Neural cell (in vitro differentiated cells): Measurements from ENCODE around the gene CD81. TPM values are rescaled to one million over a fixed set of nuclear protein-coding genes. Genes with fewer than 3 reads are reported as not detected.

Source experiments
- H2AFZ ChIP-seq: fragments of 200-600, 300-800 bp; sonication (generic), shearing (Covaris generic); 2 replicates; pipeline ENCODE4 v1.6.0; 2014; ENCODE audit warnings: low read depth, mild to moderate bottlenecking, antibody characterized with exemption, low read length, moderate library complexity
- H3F3A ChIP-seq: fragments of 200-600 bp; shearing (Covaris generic); 2 replicates; pipeline ENCODE4 v1.6.1; 2016; ENCODE audit warnings: mild to moderate bottlenecking, moderate library complexity, mixed read lengths, antibody characterized with exemption, low read length; ENCODE audit not compliant: insufficient read depth, poor library complexity, severe bottlenecking
- H3K27ac ChIP-seq: fragments of 200-600, 300-800 bp; sonication (generic), shearing (Covaris generic); 2 replicates; pipeline ENCODE4 v1.5.1; 2014; ENCODE audit warnings: mild to moderate bottlenecking, low read length, moderate library complexity
- H3K27me3 ChIP-seq: fragments of 300-800, 200-600 bp; sonication (generic), shearing (Covaris generic); 2 replicates; pipeline ENCODE4 v1.6.0; 2014; ENCODE audit warnings: mild to moderate bottlenecking, low read depth, low read length, moderate library complexity; ENCODE audit not compliant: insufficient read depth
- H3K36me3 ChIP-seq: fragments of 300-800, 200-600 bp; sonication (generic), shearing (Covaris generic); 2 replicates; pipeline ENCODE4 v1.5.1; 2014; ENCODE audit warnings: mild to moderate bottlenecking, antibody characterized with exemption, low read length, moderate library complexity; ENCODE audit not compliant: insufficient read depth
- H3K4me2 ChIP-seq: fragments of 300-800, 200-600 bp; sonication (generic), shearing (Covaris generic); 2 replicates; pipeline ENCODE4 v1.6.0; 2014; ENCODE audit warnings: mild to moderate bottlenecking, low read length
- H3K4me3 ChIP-seq: fragments of 300-800, 200-600 bp; sonication (generic), shearing (Covaris generic); 2 replicates; pipeline ENCODE4 v1.5.1; 2014; ENCODE audit warnings: mild to moderate bottlenecking, low read length, moderate library complexity
- H3K79me2 ChIP-seq: fragments of 200-600 bp; shearing (Covaris generic); replicated peaks from 2 replicates; pipeline ENCODE4 v1.6.0; 2014; ENCODE audit warnings: mild to moderate bottlenecking, low read length, moderate library complexity; ENCODE audit not compliant: insufficient read depth
- H3K9ac ChIP-seq: fragments of 300-800, 200-600 bp; sonication (generic), shearing (Covaris generic); 2 replicates; pipeline ENCODE4 v1.6.1; 2016; ENCODE audit warnings: mild to moderate bottlenecking, low read length, mixed read lengths
- H3K9me2 ChIP-seq: fragments of 200-600 bp; shearing (Covaris generic); 2 replicates; pipeline ENCODE4 v1.6.1; 2016; ENCODE audit warnings: mild to moderate bottlenecking, low read length, mixed read lengths; ENCODE audit not compliant: insufficient read depth
- H3K9me3 ChIP-seq: fragments of 200-600, 300-800 bp; sonication (generic), shearing (Covaris generic); 2 replicates; pipeline ENCODE4 v1.6.1; 2016; ENCODE audit warnings: mild to moderate bottlenecking, mixed run types, low read length, moderate library complexity, mixed read lengths
- H4K20me1 ChIP-seq: fragments of 200-600 bp; shearing (Covaris generic); 2 replicates; pipeline ENCODE4 v1.6.1; 2016; ENCODE audit warnings: mild to moderate bottlenecking, mixed run types; ENCODE audit not compliant: insufficient read depth
- EP300 ChIP-seq: fragments of 450-650 bp; conservative IDR thresholded peaks from 2 replicates; pipeline ENCODE4 v1.6.1; 2014; ENCODE audit warnings: antibody characterized with exemption, mild to moderate bottlenecking, moderate library complexity; ENCODE audit not compliant: poor library complexity, severe bottlenecking
- EZH2 ChIP-seq: fragments of 200-600, 300-800 bp; shearing (Covaris generic), sonication (generic); IDR thresholded peaks from 2 replicates; pipeline ENCODE4 v1.6.1; 2014; ENCODE audit warnings: antibody characterized with exemption, low read length, borderline replicate concordance, mild to moderate bottlenecking; ENCODE audit not compliant: insufficient read depth, poor library complexity, severe bottlenecking
- MXI1 ChIP-seq: fragments of 450-650 bp; conservative IDR thresholded peaks from 2 replicates; pipeline ENCODE4 v1.6.1; 2014; ENCODE audit warnings: antibody characterized with exemption, mild to moderate bottlenecking; ENCODE audit not compliant: poor library complexity, severe bottlenecking
- POLR2AphosphoS5 ChIP-seq: IDR thresholded peaks from 2 replicates; pipeline ENCODE4 v1.6.1; 2012
- RAD21 ChIP-seq: fragments of 450-650 bp; conservative IDR thresholded peaks from 2 replicates; pipeline ENCODE4 v1.6.1; 2014; ENCODE audit warnings: antibody characterized with exemption, mild to moderate bottlenecking, moderate library complexity
- SMC3 ChIP-seq: fragments of 450-650 bp; conservative IDR thresholded peaks from 2 replicates; pipeline ENCODE4 v1.6.1; 2014; ENCODE audit warnings: antibody characterized with exemption, mild to moderate bottlenecking, moderate library complexity; ENCODE audit not compliant: poor library complexity
- TAF1 ChIP-seq: IDR thresholded peaks from 2 replicates; pipeline ENCODE4 v1.6.1; 2012; ENCODE audit warnings: low read depth
- polyA plus RNA-seq: library from polyadenylated mRNA; depleted of rRNA; stranded (reverse); fragments of >200 nt; gene quantifications from 2 replicates; pipeline ENCODE4 v1.2.3, GENCODE V29; 2014
- TF ChIP-seq, protein P1 (sequence below): IDR thresholded peaks from 2 replicates; pipeline ENCODE4 v1.6.1; 2012; ENCODE audit warnings: borderline replicate concordance
- TF ChIP-seq, protein P2 (sequence below): fragments of 450-650 bp; IDR thresholded peaks from 2 replicates; pipeline ENCODE4 v1.5.1; 2014; ENCODE audit warnings: antibody characterized with exemption, mild to moderate bottlenecking, moderate library complexity; ENCODE audit not compliant: poor library complexity, severe bottlenecking

The CD81 gene
- polyA plus RNA-seq, 1 donor from 2014 or later = 97.8 TPM

DNA sequence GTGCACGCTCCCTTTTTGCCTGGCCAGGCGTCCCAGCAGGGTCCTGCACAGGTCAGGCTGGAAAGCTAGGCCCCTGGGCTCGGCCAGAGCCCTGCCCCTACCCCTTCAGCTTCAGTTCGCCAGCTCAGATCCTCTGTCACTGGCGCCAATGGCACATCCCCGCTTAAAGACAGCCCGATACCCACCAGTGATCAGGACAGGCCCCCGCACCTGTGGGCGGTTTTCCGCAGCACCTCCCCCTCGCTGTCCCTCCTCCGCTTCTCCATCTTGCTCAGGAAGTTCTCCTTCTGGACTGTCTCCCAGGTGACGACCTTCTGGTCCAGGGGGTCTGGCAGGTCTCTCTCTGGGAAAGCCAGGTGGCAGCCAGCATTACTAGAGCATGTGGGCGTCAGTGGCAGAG lies 29.3 kb downstream of the CD81 start:
- Histone ChIP-seq H3K27ac (no peak overlapping the region), H3K79me2 (peaks cover 5% of the 10 kb centered on the region), H3K9ac (no peak overlapping the region), H4K20me1 (no peaks in the 10 kb centered on the region), H3K27me3 (no peaks in the 10 kb centered on the region), H3K36me3 (no peaks in the 10 kb centered on the region), H3K4me3 (no peak overlapping the region), H3K4me2 (no peak overlapping the region), H2AFZ (no peak overlapping the region), H3K9me3 (no peaks in the 10 kb centered on the region), H3F3A (no peaks in the 10 kb centered on the region), H3K9me2 (no peaks in the 10 kb centered on the region)
- TF ChIP-seq, protein P1, sequence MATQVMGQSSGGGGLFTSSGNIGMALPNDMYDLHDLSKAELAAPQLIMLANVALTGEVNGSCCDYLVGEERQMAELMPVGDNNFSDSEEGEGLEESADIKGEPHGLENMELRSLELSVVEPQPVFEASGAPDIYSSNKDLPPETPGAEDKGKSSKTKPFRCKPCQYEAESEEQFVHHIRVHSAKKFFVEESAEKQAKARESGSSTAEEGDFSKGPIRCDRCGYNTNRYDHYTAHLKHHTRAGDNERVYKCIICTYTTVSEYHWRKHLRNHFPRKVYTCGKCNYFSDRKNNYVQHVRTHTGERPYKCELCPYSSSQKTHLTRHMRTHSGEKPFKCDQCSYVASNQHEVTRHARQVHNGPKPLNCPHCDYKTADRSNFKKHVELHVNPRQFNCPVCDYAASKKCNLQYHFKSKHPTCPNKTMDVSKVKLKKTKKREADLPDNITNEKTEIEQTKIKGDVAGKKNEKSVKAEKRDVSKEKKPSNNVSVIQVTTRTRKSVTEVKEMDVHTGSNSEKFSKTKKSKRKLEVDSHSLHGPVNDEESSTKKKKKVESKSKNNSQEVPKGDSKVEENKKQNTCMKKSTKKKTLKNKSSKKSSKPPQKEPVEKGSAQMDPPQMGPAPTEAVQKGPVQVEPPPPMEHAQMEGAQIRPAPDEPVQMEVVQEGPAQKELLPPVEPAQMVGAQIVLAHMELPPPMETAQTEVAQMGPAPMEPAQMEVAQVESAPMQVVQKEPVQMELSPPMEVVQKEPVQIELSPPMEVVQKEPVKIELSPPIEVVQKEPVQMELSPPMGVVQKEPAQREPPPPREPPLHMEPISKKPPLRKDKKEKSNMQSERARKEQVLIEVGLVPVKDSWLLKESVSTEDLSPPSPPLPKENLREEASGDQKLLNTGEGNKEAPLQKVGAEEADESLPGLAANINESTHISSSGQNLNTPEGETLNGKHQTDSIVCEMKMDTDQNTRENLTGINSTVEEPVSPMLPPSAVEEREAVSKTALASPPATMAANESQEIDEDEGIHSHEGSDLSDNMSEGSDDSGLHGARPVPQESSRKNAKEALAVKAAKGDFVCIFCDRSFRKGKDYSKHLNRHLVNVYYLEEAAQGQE = no peak
- TF ChIP-seq RAD21 = no peak
- TF ChIP-seq, protein P2, sequence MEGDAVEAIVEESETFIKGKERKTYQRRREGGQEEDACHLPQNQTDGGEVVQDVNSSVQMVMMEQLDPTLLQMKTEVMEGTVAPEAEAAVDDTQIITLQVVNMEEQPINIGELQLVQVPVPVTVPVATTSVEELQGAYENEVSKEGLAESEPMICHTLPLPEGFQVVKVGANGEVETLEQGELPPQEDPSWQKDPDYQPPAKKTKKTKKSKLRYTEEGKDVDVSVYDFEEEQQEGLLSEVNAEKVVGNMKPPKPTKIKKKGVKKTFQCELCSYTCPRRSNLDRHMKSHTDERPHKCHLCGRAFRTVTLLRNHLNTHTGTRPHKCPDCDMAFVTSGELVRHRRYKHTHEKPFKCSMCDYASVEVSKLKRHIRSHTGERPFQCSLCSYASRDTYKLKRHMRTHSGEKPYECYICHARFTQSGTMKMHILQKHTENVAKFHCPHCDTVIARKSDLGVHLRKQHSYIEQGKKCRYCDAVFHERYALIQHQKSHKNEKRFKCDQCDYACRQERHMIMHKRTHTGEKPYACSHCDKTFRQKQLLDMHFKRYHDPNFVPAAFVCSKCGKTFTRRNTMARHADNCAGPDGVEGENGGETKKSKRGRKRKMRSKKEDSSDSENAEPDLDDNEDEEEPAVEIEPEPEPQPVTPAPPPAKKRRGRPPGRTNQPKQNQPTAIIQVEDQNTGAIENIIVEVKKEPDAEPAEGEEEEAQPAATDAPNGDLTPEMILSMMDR = no peak

DNA sequence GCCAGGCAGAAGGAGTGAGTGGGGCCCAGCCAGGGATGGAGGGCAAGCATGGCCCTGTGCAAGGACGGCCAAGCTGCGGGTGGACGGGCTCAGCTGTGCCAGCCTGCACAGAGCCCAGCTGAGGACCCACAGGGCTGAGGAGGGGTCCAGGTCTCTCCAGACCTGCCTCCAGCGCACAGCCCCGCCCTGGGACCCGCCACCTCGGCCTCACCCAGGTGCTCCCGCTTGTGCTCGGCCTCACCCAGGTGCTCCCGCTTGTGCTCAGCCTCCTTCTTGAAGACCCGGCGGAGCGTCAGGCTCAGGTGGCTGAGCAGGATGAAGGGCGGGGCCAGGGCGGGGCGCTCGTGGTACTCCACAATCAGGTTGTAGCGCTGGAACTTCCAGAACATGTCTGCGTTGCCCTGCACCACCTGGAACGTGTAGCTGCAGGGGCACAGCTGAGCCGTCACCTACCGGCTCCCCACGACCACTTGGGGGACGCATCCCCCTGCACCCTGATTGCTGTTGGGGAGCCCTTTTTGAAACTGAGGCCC lies 29.8 kb downstream of the CD81 start:
- Histone ChIP-seq H2AFZ (no peak overlapping the region), H4K20me1 (no peaks in the 10 kb centered on the region), H3K9me3 (no peaks in the 10 kb centered on the region), H3K27ac (no peak overlapping the region), H3K4me2 (no peak overlapping the region), H3K9ac (no peak overlapping the region), H3K36me3 (no peaks in the 10 kb centered on the region), H3F3A (no peaks in the 10 kb centered on the region), H3K4me3 (no peak overlapping the region), H3K9me2 (no peaks in the 10 kb centered on the region), H3K27me3 (no peaks in the 10 kb centered on the region), H3K79me2 (peaks cover under 1% of the 10 kb centered on the region)
- TF ChIP-seq RAD21 (no peak), SMC3 (no peak), TAF1 (no peak), MXI1 (no peak)

DNA sequence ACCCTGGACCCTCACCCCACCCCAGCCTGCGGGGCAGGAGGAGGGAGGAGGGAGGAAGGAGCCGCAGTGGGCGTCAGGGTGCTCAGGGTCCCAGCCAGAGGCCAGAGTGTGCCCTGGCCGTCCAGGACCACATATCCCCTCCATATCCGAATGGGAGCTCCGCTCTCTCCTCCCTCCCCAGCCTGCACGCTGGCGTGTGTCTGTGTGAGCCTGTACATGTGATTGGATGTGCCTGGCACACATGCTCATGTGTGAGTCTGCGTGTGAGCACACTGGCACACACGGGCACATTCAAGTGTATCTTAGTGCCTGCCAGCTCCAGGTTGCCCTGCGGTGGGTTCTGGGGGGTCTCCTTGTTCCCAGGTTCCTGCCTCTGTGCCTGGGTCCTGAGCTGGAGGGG lies 31.6 kb downstream of the CD81 start:
- Histone ChIP-seq H2AFZ (no peak overlapping the region), H3K4me2 (no peak overlapping the region), H3K27ac (no peak overlapping the region), H3K9me3 (no peaks in the 10 kb centered on the region), H3K79me2 (no peaks in the 10 kb centered on the region), H4K20me1 (no peaks in the 10 kb centered on the region), H3K9ac (no peak overlapping the region), H3K9me2 (no peaks in the 10 kb centered on the region), H3K36me3 (no peaks in the 10 kb centered on the region), H3K4me3 (no peak overlapping the region), H3K27me3 (no peaks in the 10 kb centered on the region), H3F3A (no peaks in the 10 kb centered on the region)
- TF ChIP-seq MXI1 (no peak), TAF1 (no peak), RAD21 (no peak), EZH2 (no peak), POLR2AphosphoS5 (no peak), SMC3 (no peak), EP300 (no peak)
- TF ChIP-seq, protein P1 = no peak
- TF ChIP-seq, protein P2 = no peak
